Large intestine (tissue), 3 donors: ENCODE results near the gene KIAA0513. TPM values are rescaled to one million over a fixed set of nuclear protein-coding genes. Genes with fewer than 3 reads are reported as not detected.
"Not testable (repeated sequence)": the region's sequence is repeated elsewhere in the genome, so short reads cannot be mapped to it uniquely, and the experiment has no call there.

Experiments used
- DNase-seq, 2 donors: peaks; one replicate each; pipeline versions ENCODE4 v3.0.0 to v3.0.0-alpha.2; 2013
- H3K27ac ChIP-seq: one replicate; pipeline ENCODE4 v1.5.1; 2013; ENCODE audit warnings: low read length
- H3K27me3 ChIP-seq: 2 replicates; pipeline ENCODE4 v1.6.1; 2013; ENCODE audit warnings: low read length; ENCODE audit not compliant: control insufficient read depth, insufficient read depth
- H3K36me3 ChIP-seq: 2 replicates; pipeline ENCODE4 v1.6.1; 2013; ENCODE audit warnings: low read length; ENCODE audit not compliant: control insufficient read depth, insufficient read depth
- H3K4me1 ChIP-seq: one replicate; pipeline ENCODE4 v1.6.1; 2013; ENCODE audit warnings: low read length; ENCODE audit not compliant: control insufficient read depth, insufficient read depth
- H3K4me3 ChIP-seq: one replicate; pipeline ENCODE4 v1.5.1; 2013; ENCODE audit warnings: low read length
- H3K9me3 ChIP-seq: one replicate; pipeline ENCODE4 v1.6.1; 2013; ENCODE audit warnings: mild to moderate bottlenecking, low read depth, low read length, moderate library complexity; ENCODE audit not compliant: control insufficient read depth
- WGBS: methylation state at CpG from one replicate; pipeline ENCODE4 v1.1.5; 2013; ENCODE audit warnings: low lambda C conversion rate; ENCODE audit not compliant: insufficient coverage; 5-methylcytosine and 5-hydroxymethylcytosine counted together
- polyA plus RNA-seq: library from polyadenylated mRNA; unstranded; fragments of 120-200 nt; gene quantifications from one replicate; pipeline ENCODE4 v1.2.1, GENCODE V29; 2013

The KIAA0513 gene
- polyA plus RNA-seq, 1 donor = 4.7 TPM

GRCh38 chr16:85048921-85049562, 21.4 kb downstream of the KIAA0513 start:
- no peaks in the 10 kb centered on the region for H3K27me3 ChIP-seq
- no peak overlapping the region for H3K4me3 ChIP-seq
- H3K36me3 ChIP-seq = no peaks in the 10 kb centered on the region
- no peak overlapping the region for H3K27ac ChIP-seq
- no peak for DNase-seq
- WGBS = no CpG with 5 or more reads among the region's 17 CpGs
- H3K4me1 ChIP-seq = peaks cover 35% of the 10 kb centered on the region
- H3K9me3 ChIP-seq = no peaks in the 10 kb centered on the region

- WGBS = no CpG with 5 or more reads among the region's 15 CpGs
- Histone ChIP-seq H3K4me3 (no peak overlapping the region), H3K4me1 (peaks cover 35% of the 10 kb centered on the region), H3K27ac (no peak overlapping the region), H3K9me3 (no peaks in the 10 kb centered on the region), H3K27me3 (no peaks in the 10 kb centered on the region), H3K36me3 (no peaks in the 10 kb centered on the region)
- DNase-seq = peak; percentile 58 to 78
These were observed 22.2 kb downstream of the KIAA0513 start for GRCh38 chr16:85049706-85050305.

GRCh38 chr16:85051067-85051581, 23.5 kb downstream of the KIAA0513 start:
- no peaks in the 10 kb centered on the region for H3K27me3 ChIP-seq
- H3K36me3 ChIP-seq = no peaks in the 10 kb centered on the region
- peaks cover 35% of the 10 kb centered on the region for H3K4me1 ChIP-seq
- H3K9me3 ChIP-seq = no peaks in the 10 kb centered on the region
- peak in 1 of 2 donors; percentile 37 for DNase-seq
- 0% methylated on average over 1 of the region's 8 CpGs for WGBS
- H3K4me3 ChIP-seq = no peak overlapping the region
- H3K27ac ChIP-seq = peak overlapping the region; percentile 38

- peak overlapping the region; percentile 38 for H3K27ac ChIP-seq
- peaks cover 32% of the 10 kb centered on the region for H3K4me1 ChIP-seq
- no peaks in the 10 kb centered on the region for H3K9me3 ChIP-seq
- no peak overlapping the region for H3K4me3 ChIP-seq
- 40% methylated on average over 1 of the region's 8 CpGs for WGBS
- no peak for DNase-seq
- no peaks in the 10 kb centered on the region for H3K27me3 ChIP-seq
- H3K36me3 ChIP-seq = no peaks in the 10 kb centered on the region
These were observed 24.1 kb downstream of the KIAA0513 start for GRCh38 chr16:85051683-85052082.

GRCh38 chr16:85052536-85052935, 24.9 kb downstream of the KIAA0513 start:
- WGBS = 100% methylated on average over 4 of the region's 10 CpGs
- Histone ChIP-seq H3K27me3 (no peaks in the 10 kb centered on the region), H3K36me3 (no peaks in the 10 kb centered on the region), H3K27ac (no peak overlapping the region), H3K9me3 (no peaks in the 10 kb centered on the region), H3K4me1 (peaks cover 27% of the 10 kb centered on the region), H3K4me3 (no peak overlapping the region)
- DNase-seq = no peak

- not testable (repeated sequence) for DNase-seq
These were observed 26.7 kb downstream of the KIAA0513 start for GRCh38 chr16:85054321-85054720.

GRCh38 chr16:85054948-85055492, 27.4 kb downstream of the KIAA0513 start:
- Histone ChIP-seq H3K9me3 (no peaks in the 10 kb centered on the region), H3K4me1 (peaks cover 16% of the 10 kb centered on the region), H3K27ac (peak overlapping the region; percentile 5), H3K36me3 (no peaks in the 10 kb centered on the region), H3K27me3 (no peaks in the 10 kb centered on the region), H3K4me3 (no peak overlapping the region)
- no CpG with 5 or more reads among the region's 6 CpGs for WGBS
- no peak for DNase-seq

More at GRCh38 chr16:85054321-85054720, 26.7 kb downstream of the KIAA0513 start:
- H3K27ac ChIP-seq, H3K9me3 ChIP-seq, H3K4me3 ChIP-seq, H3K27me3 ChIP-seq, H3K36me3 ChIP-seq: not testable (repeated sequence)
- H3K4me1 ChIP-seq = peaks cover 16% of the 10 kb centered on the region
- WGBS = 100% methylated on average over 1 of the region's 3 CpGs

GRCh38 chr16:85055493-85056210, 28.1 kb downstream of the KIAA0513 start:
- no CpG with 5 or more reads among the region's 14 CpGs for WGBS
- Histone ChIP-seq H3K27ac (peak overlapping the region; percentile 5), H3K4me3 (no peak overlapping the region), H3K36me3 (no peaks in the 10 kb centered on the region), H3K4me1 (peaks cover 11% of the 10 kb centered on the region), H3K9me3 (no peaks in the 10 kb centered on the region), H3K27me3 (no peaks in the 10 kb centered on the region)
- peak; percentile 29 to 37 for DNase-seq

GRCh38 chr16:85056211-85056748, 28.7 kb downstream of the KIAA0513 start:
- DNase-seq = no peak
- H3K4me3 ChIP-seq = no peak overlapping the region
- H3K27me3 ChIP-seq = no peaks in the 10 kb centered on the region
- H3K36me3 ChIP-seq = no peaks in the 10 kb centered on the region
- no CpG with 5 or more reads among the region's 16 CpGs for WGBS
- H3K27ac ChIP-seq = peak overlapping the region; percentile 5
- H3K9me3 ChIP-seq = no peaks in the 10 kb centered on the region
- peaks cover 5% of the 10 kb centered on the region for H3K4me1 ChIP-seq
